ENCODE results near the gene TECPR1.
"Not testable (repeated sequence)": the region's sequence is repeated elsewhere in the genome, so short reads cannot be mapped to it uniquely, and the experiment has no call there.

TECPR1 gene

GRCh38 chr7:98224701-98225181 lies 27.3 kb downstream of the TECPR1 start:
- no peak for DNase-seq (ENCODE audit: low read depth in 2 of 2)

GRCh38 chr7:98223898-98224700 lies 27.9 kb downstream of the TECPR1 start:
- no peak for DNase-seq (ENCODE audit: low read depth in 2 of 2)

GRCh38 chr7:98223351-98223897 lies 28.6 kb downstream of the TECPR1 start:
- DNase-seq (ENCODE audit: low read depth in 2 of 2) = no peak

- no peak for DNase-seq (ENCODE audit: low read depth in 2 of 2)
Observed at GRCh38 chr7:98222533-98223195, 29.4 kb downstream of the TECPR1 start.

- DNase-seq (ENCODE audit: low read depth in 2 of 2) = no peak
Observed at GRCh38 chr7:98221611-98222532, 30.2 kb downstream of the TECPR1 start.

- not testable (repeated sequence) for DNase-seq (ENCODE audit: low read depth in 2 of 2)
Observed at GRCh38 chr7:98219382-98219781, 32.6 kb downstream of the TECPR1 start.

- DNase-seq (ENCODE audit: low read depth in 2 of 2) = no peak
Observed at GRCh38 chr7:98217623-98218582, 34.1 kb downstream of the TECPR1 start.

GRCh38 chr7:98216941-98217622 lies 35.0 kb downstream of the TECPR1 start:
- DNase-seq (ENCODE audit: low read depth in 2 of 2) = no peak

- DNase-seq (ENCODE audit: low read depth in 2 of 2) = no peak
Observed at GRCh38 chr7:98215561-98216495, 36.2 kb downstream of the TECPR1 start.

GRCh38 chr7:98214811-98215321 lies 37.2 kb downstream of the TECPR1 start:
- no peak for DNase-seq (ENCODE audit: low read depth in 2 of 2)

GRCh38 chr7:98213888-98214810 lies 37.9 kb downstream of the TECPR1 start:
- no peak for DNase-seq (ENCODE audit: low read depth in 2 of 2)

GRCh38 chr7:98213296-98213887 lies 38.6 kb downstream of the TECPR1 start:
- no peak for DNase-seq (ENCODE audit: low read depth in 2 of 2)

- DNase-seq (ENCODE audit: low read depth in 2 of 2) = no peak
Observed at GRCh38 chr7:98212532-98213041, 39.4 kb downstream of the TECPR1 start.

GRCh38 chr7:98211676-98212531 lies 40.1 kb downstream of the TECPR1 start:
- no peak for DNase-seq (ENCODE audit: low read depth in 2 of 2)

GRCh38 chr7:98211221-98211675 lies 40.8 kb downstream of the TECPR1 start, which contains the start of gene BHLHA15:
BHLHA15 (plus strand) TSS chr7:98211439; CDS start chr7:98212310, 871 bp downstream.
- no peak for DNase-seq (ENCODE audit: low read depth in 2 of 2)

All from stimulated activated CD8-positive, alpha-beta memory T cell treated with anti-CD3 and anti-CD28 coated beads, Interleukin-2, amount 100 ng/mL, for 48 hours (primary cell).